SK-N-SH (cell line): Measurements from ENCODE around the gene B4GALNT3.

ENCODE experiments used
- RFX5 ChIP-seq: IDR thresholded peaks from 2 replicates; pipeline ENCODE4 v1.6.1; 2012; ENCODE audit warnings: mild to moderate bottlenecking, improper control_type of control experiment, low read length
- YY1 ChIP-seq: IDR thresholded peaks from 2 replicates; pipeline ENCODE4 v1.4.0; 2012; ENCODE audit warnings: low read depth, mild to moderate bottlenecking
- TF ChIP-seq, protein P1 (sequence below): fragments of 200-600 bp; sonication (generic); IDR thresholded peaks from 2 replicates; pipeline ENCODE4 v1.6.1; 2017; ENCODE audit warnings: antibody characterized with exemption, mild to moderate bottlenecking, moderate library complexity

DNA sequence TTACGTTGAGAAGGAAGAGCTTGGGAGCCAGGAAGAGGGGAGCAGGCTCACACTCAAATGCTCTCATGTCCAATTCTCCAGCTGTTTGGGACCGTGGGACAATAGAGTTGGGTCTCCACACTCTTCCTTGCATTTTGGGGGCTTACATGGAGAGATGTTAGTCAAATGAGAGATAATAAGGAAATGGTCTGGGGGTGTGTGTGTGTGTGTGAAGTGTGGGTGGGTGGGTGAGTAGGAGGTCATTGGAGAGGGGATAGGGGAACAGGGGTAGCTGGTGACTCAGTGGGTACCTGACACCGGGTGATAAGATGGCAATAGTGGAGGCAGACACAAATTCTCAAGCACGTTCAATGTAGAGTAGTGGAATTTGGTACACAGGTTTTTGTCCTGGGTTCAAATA lies 68.0 kb downstream of the B4GALNT3 start:
- no peak for TF ChIP-seq RFX5
- TF ChIP-seq, protein P1, sequence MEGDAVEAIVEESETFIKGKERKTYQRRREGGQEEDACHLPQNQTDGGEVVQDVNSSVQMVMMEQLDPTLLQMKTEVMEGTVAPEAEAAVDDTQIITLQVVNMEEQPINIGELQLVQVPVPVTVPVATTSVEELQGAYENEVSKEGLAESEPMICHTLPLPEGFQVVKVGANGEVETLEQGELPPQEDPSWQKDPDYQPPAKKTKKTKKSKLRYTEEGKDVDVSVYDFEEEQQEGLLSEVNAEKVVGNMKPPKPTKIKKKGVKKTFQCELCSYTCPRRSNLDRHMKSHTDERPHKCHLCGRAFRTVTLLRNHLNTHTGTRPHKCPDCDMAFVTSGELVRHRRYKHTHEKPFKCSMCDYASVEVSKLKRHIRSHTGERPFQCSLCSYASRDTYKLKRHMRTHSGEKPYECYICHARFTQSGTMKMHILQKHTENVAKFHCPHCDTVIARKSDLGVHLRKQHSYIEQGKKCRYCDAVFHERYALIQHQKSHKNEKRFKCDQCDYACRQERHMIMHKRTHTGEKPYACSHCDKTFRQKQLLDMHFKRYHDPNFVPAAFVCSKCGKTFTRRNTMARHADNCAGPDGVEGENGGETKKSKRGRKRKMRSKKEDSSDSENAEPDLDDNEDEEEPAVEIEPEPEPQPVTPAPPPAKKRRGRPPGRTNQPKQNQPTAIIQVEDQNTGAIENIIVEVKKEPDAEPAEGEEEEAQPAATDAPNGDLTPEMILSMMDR = no peak
- TF ChIP-seq YY1 = no peak
